B cell (primary cell): Measurements from ENCODE around the gene DTX4. TPM values are rescaled to one million over a fixed set of nuclear protein-coding genes. Genes with fewer than 3 reads are reported as not detected.

Source experiments
- ATAC-seq: fragments of 200-7000 bp; cut with Tn5 transposase; one replicate; pipeline ENCODE4 v1.10.0; 2021; ENCODE audit warnings: low read depth, mild to moderate bottlenecking, moderate number of reproducible peaks, moderate library complexity
- CTCF ChIA-PET: fragments of 350-600 bp; sonication (Branson Sonifier 250); formaldehyde crosslinking; loops from one replicate; lab custom pipeline; 2021; ENCODE audit warnings: antibody characterized with exemption, inconsistent platforms; lab: Charles Lee
- POLR2A ChIA-PET: fragments of 350-600 bp; sonication (Branson Sonifier 250); formaldehyde crosslinking; loops from one replicate; lab custom pipeline; 2021; ENCODE audit warnings: antibody characterized with exemption; lab: Charles Lee
- DNase-seq: peaks from one replicate; pipeline ENCODE4 v3.0.0; 2013
- H2AFZ ChIP-seq: 2 replicates; pipeline ENCODE4 v1.6.1; 2012; ENCODE audit warnings: mild to moderate bottlenecking, low read depth, low read length; ENCODE audit not compliant: insufficient read depth, poor library complexity, severe bottlenecking
- H3K27ac ChIP-seq, 2 donors: 1 replicate in 1 of 2; 2 replicates in 1 of 2; pipeline ENCODE4 v1.5.1; 2012 to 2013; ENCODE audit warnings: low read length in 2 of 2, mild to moderate bottlenecking in 2 of 2, moderate library complexity in 1 of 2
- H3K27me3 ChIP-seq, 4 experiments: fragments of 200-600 bp in 1 of 4; sonication (generic) in 1 of 4; replicated peaks in 1 of 4; 1 replicate in 2 of 4; 2 replicates in 2 of 4; pipeline versions ENCODE4 v1.6.1 to v1.7.0; 2013 to 2016; ENCODE audit warnings: low read length in 3 of 4, mild to moderate bottlenecking in 2 of 4, mixed read lengths in 1 of 4, moderate library complexity in 1 of 4; ENCODE audit not compliant: insufficient read depth in 4 of 4, control insufficient read depth in 3 of 4; ENCODE audit errors: control extremely low read depth in 1 of 4
- H3K36me3 ChIP-seq, 2 experiments: replicated peaks in 1 of 2; 1 replicate in 1 of 2; 2 replicates in 1 of 2; pipeline versions ENCODE4 v1.6.1 to v1.7.1; 2013; ENCODE audit warnings: low read length in 1 of 2; ENCODE audit not compliant: insufficient read depth in 2 of 2, control insufficient read depth in 1 of 2; ENCODE audit errors: control extremely low read depth in 1 of 2, extremely low read depth in 1 of 2
- H3K4me1 ChIP-seq, 2 donors: fragments of 200-600 bp in 1 of 2; sonication (generic) in 1 of 2; 1 replicate in 1 of 2; 2 replicates in 1 of 2; pipeline versions ENCODE4 v1.5.1 to v1.6.1; 2013 to 2017; ENCODE audit warnings: low read length in 2 of 2; ENCODE audit not compliant: control insufficient read depth in 2 of 2, insufficient read depth in 2 of 2
- H3K4me2 ChIP-seq: replicated peaks from 2 replicates; pipeline ENCODE3; 2012; ENCODE audit warnings: mild to moderate bottlenecking, low read depth, low read length; ENCODE audit not compliant: poor library complexity, severe bottlenecking
- H3K4me3 ChIP-seq, 5 experiments: fragments of 200-600 bp in 1 of 5; sonication (generic) in 1 of 5; 1 replicate in 3 of 5; 2 replicates in 2 of 5; pipeline versions ENCODE4 v1.5.1 to v1.7.0; 2011 to 2016; ENCODE audit warnings: low read length in 4 of 5, mild to moderate bottlenecking in 4 of 5, low read depth in 2 of 5, control low read depth in 1 of 5, moderate library complexity in 1 of 5; ENCODE audit not compliant: insufficient read depth in 1 of 5; ENCODE audit errors: control extremely low read depth in 1 of 5, extremely low read depth in 1 of 5
- H3K79me2 ChIP-seq: fragments of 200-600 bp; sonication (generic); one replicate; pipeline ENCODE4 v1.6.0; 2016; ENCODE audit warnings: low read length; ENCODE audit not compliant: control insufficient read depth, insufficient read depth
- H3K9ac ChIP-seq: fragments of 200-600 bp; sonication (generic); 2 replicates; pipeline ENCODE4 v1.6.1; 2017; ENCODE audit warnings: mild to moderate bottlenecking, low read length, moderate library complexity
- H3K9me3 ChIP-seq, 3 donors: one replicate each; pipeline versions ENCODE4 v1.6.1 to v1.7.1; 2013; ENCODE audit warnings: low read length in 2 of 3; ENCODE audit not compliant: control insufficient read depth in 2 of 3, insufficient read depth in 1 of 3; ENCODE audit errors: control extremely low read depth in 1 of 3
- H4K20me1 ChIP-seq: 2 replicates; pipeline ENCODE4 v1.6.0; 2012; ENCODE audit warnings: mild to moderate bottlenecking, low read length; ENCODE audit not compliant: insufficient read depth, control insufficient read depth, poor library complexity, severe bottlenecking
- H3K27ac Mint-ChIP-seq: one replicate; pipeline ENCODE4 v1.8.0; 2021; ENCODE audit warnings: mixed read lengths
- H3K27me3 Mint-ChIP-seq: one replicate; pipeline ENCODE4 v1.8.0; 2021; ENCODE audit warnings: mixed read lengths
- H3K4me1 Mint-ChIP-seq: one replicate; pipeline ENCODE4 v1.8.0; 2021; ENCODE audit warnings: mixed read lengths
- H3K4me3 Mint-ChIP-seq: one replicate; pipeline ENCODE4 v1.8.0; 2021; ENCODE audit warnings: mixed read lengths
- H3K9me3 Mint-ChIP-seq: one replicate; pipeline ENCODE4 v1.8.0; 2022; ENCODE audit warnings: mixed read lengths; ENCODE audit not compliant: insufficient read depth
- EZH2 ChIP-seq: IDR thresholded peaks from 2 replicates; pipeline ENCODE4 v1.6.1; 2012; ENCODE audit warnings: borderline replicate concordance, low read depth, mild to moderate bottlenecking, moderate library complexity, low read length; ENCODE audit not compliant: insufficient read depth, poor library complexity, severe bottlenecking
- WGBS: methylation state at CpG from one replicate; pipeline ENCODE4 v1.1.5; 2013; ENCODE audit warnings: missing lambda C conversion rate; ENCODE audit not compliant: insufficient coverage; 5-methylcytosine and 5-hydroxymethylcytosine counted together
- intact Hi-C: fragments of 100-400 bp; cut with micrococcal nuclease; formaldehyde crosslinking; loops from one replicate; pipeline ENCODE4 v1.10.0; 2022
- polyA plus RNA-seq: library from polyadenylated mRNA; depleted of rRNA; stranded (reverse); fragments of >200 nt; gene quantifications from 2 replicates; pipeline ENCODE4 v1.2.3, GENCODE V29; 2012
- total RNA-seq, 2 donors: library from RNA; stranded (reverse); fragments of 120-200 nt in 1 of 2; gene quantifications; 1 replicate in 1 of 2; 2 replicates in 1 of 2; pipeline versions ENCODE4 v1.2.3 to v1.2.4, GENCODE V29; 2013 to 2022
- TF ChIP-seq, protein P1 (sequence below): fragments of 200-600 bp; IDR thresholded peaks from one replicate; pipeline ENCODE4 v1.8.0; 2022; ENCODE audit warnings: antibody characterized with exemption, mild to moderate bottlenecking

DTX4 gene
- total and polyA plus RNA-seq, 2 donors (not counting 1 experiment from before 2014, with no cell fraction given), result 11.7 to 43.3 TPM

DNA sequence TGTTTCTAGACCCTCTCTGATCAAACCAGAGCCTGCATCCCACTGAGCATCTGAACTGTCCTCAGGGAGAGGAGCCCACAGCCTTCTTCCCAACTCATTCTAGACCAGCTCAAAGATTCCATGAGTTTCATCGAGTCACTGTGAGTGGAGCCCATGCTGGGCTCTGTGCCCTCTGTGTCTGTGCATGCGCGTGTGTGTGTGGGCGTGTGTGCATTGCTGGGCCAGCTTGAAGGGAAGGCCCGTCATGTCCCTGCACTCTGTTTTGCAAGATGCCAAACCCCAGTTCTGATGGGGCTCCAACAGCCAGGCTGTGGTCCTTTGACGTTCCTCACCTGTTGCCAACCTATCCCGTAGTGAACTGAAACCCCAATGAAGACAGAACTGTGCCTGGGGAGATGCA, 33.7 kb downstream of the DTX4 start:
- peaks cover 99% of the 10 kb centered on the region for H3K79me2 ChIP-seq
- H3K4me2 ChIP-seq, result peak overlapping the region; percentile 24

DNA sequence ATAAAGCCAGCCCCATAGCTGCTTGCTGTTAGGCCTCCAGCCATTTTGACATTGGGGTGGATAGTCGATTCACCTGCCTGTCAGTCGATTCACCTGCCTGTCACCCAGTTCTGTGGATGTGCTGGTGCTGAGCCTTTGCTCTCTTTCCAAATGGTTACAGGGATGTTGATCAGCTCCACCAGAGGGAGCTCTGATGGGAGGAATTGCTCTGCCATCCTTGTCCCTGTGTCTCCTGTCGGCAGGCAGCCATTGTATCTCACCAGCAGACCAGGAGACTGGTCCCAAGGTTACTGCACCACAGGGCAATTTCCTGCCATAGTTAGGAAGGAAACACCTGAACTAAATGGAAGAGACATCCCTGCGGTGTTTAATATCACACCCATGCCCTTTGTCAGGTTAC, 34.7 kb downstream of the DTX4 start:
- H3K4me2 ChIP-seq, result peak overlapping the region; percentile 79
- 71% methylated on average over 4 of the region's 4 CpGs for WGBS
- intact Hi-C loops, result no loop called here

More for the DNA sequence above, 33.7 kb downstream of the DTX4 start:
- whole genome bisulfite sequencing, result 92% methylated on average over 7 of the region's 7 CpGs
- DNase-seq (no peak), ATAC-seq (no peak)
- Histone ChIP-seq H3K9me3 (no peaks in the 10 kb centered on the region), H3K27ac (peak overlapping the region in 1 of 2 donors; percentile 54), H4K20me1 (peaks cover 25% of the 10 kb centered on the region), H3K9ac (no peak overlapping the region), H3K4me1 (peaks cover 53 to 59% of the 10 kb centered on the region in 2 donors), H3K27me3 (no peaks in the 10 kb centered on the region), H2AFZ (no peak overlapping the region), H3K4me3 (no peak overlapping the region), H3K36me3 (peaks cover 2 to 63% of the 10 kb centered on the region in 2 experiments)
- ChIA-PET CTCF (interaction anchor here (0.7 to 7.4 kb wide), 14 partner anchors 10 to 228 kb away, joined by 3 to 87 read pairs (median 6); partner anchors contain the start of gene DTX4), POLR2A (no interaction called here)
- intact Hi-C loops, result no loop called here
- TF ChIP-seq, protein P1, sequence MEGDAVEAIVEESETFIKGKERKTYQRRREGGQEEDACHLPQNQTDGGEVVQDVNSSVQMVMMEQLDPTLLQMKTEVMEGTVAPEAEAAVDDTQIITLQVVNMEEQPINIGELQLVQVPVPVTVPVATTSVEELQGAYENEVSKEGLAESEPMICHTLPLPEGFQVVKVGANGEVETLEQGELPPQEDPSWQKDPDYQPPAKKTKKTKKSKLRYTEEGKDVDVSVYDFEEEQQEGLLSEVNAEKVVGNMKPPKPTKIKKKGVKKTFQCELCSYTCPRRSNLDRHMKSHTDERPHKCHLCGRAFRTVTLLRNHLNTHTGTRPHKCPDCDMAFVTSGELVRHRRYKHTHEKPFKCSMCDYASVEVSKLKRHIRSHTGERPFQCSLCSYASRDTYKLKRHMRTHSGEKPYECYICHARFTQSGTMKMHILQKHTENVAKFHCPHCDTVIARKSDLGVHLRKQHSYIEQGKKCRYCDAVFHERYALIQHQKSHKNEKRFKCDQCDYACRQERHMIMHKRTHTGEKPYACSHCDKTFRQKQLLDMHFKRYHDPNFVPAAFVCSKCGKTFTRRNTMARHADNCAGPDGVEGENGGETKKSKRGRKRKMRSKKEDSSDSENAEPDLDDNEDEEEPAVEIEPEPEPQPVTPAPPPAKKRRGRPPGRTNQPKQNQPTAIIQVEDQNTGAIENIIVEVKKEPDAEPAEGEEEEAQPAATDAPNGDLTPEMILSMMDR, result no peak
- TF ChIP-seq EZH2, result no peak
- no peaks in the 10 kb centered on the region for H3K9me3 Mint-ChIP-seq
- peaks cover 93% of the 10 kb centered on the region for H3K4me1 Mint-ChIP-seq
- peak overlapping the region; percentile 44 for H3K4me3 Mint-ChIP-seq
- H3K27me3 Mint-ChIP-seq, result no peaks in the 10 kb centered on the region
- peak overlapping the region; percentile 78 for H3K27ac Mint-ChIP-seq

More for the DNA sequence above, 34.7 kb downstream of the DTX4 start:
- Histone ChIP-seq H3K36me3 (peaks cover 2 to 53% of the 10 kb centered on the region in 2 experiments), H3K4me1 (peaks cover 54 to 59% of the 10 kb centered on the region in 2 donors), H3K4me3 (peak overlapping the region in 1 of 5 experiments; percentile 91), H3K79me2 (peaks cover 99% of the 10 kb centered on the region), H4K20me1 (peaks cover 25% of the 10 kb centered on the region), H2AFZ (no peak overlapping the region), H3K9me3 (no peaks in the 10 kb centered on the region), H3K27ac (peak overlapping the region; percentile 64 to 89), H3K27me3 (no peaks in the 10 kb centered on the region), H3K9ac (peak overlapping the region; percentile 77)
- Mint-ChIP-seq H3K9me3 (no peaks in the 10 kb centered on the region), H3K27me3 (no peaks in the 10 kb centered on the region), H3K4me3 (peak overlapping the region; percentile 95), H3K27ac (peak overlapping the region; percentile 95), H3K4me1 (peaks cover 91% of the 10 kb centered on the region)
- ChIA-PET CTCF (interaction anchor here (0.7 to 7.4 kb wide), 17 partner anchors 11 to 223 kb away, joined by 3 to 87 read pairs (median 6); partner anchors contain the start of gene DTX4), POLR2A (no interaction called here)
- TF ChIP-seq, protein P1, result peak; percentile 36
- TF ChIP-seq EZH2, result no peak
- no peak for ATAC-seq
- peak; percentile 40 for DNase-seq
